Endodermal cell (in vitro differentiated cells): Measurements from ENCODE around the gene SCD5. TPM values are rescaled to one million over a fixed set of nuclear protein-coding genes. Genes with fewer than 3 reads are reported as not detected.

Experiments used
- DNase-seq: peaks from one replicate; pipeline ENCODE4 v3.0.0-alpha.2; 2017
- H3K27ac ChIP-seq: 2 replicates; pipeline ENCODE4 v1.5.1; 2013; ENCODE audit warnings: mild to moderate bottlenecking, low read depth, low read length, moderate library complexity
- H3K27me3 ChIP-seq: 2 replicates; pipeline ENCODE4 v1.6.1; 2013; ENCODE audit warnings: mild to moderate bottlenecking, low read length, moderate library complexity; ENCODE audit not compliant: insufficient read depth, control insufficient read depth, poor library complexity, severe bottlenecking
- H3K36me3 ChIP-seq: 2 replicates; pipeline ENCODE4 v1.7.0; 2013; ENCODE audit warnings: mild to moderate bottlenecking, low read length, moderate library complexity; ENCODE audit not compliant: control insufficient read depth, insufficient read depth
- H3K4me1 ChIP-seq: one replicate; pipeline ENCODE4 v1.7.0; 2013; ENCODE audit warnings: low read length; ENCODE audit not compliant: control insufficient read depth, insufficient read depth
- H3K4me3 ChIP-seq: 2 replicates; pipeline ENCODE4 v1.5.1; 2013; ENCODE audit warnings: mild to moderate bottlenecking, low read length, moderate library complexity
- H3K9ac ChIP-seq: 2 replicates; pipeline ENCODE4 v1.6.1; 2013; ENCODE audit warnings: mild to moderate bottlenecking, low read length, moderate library complexity; ENCODE audit not compliant: poor library complexity, severe bottlenecking; ENCODE audit errors: extremely low read depth
- H3K9me3 ChIP-seq: 2 replicates; pipeline ENCODE4 v1.6.1; 2013; ENCODE audit warnings: mild to moderate bottlenecking, low read length, moderate library complexity; ENCODE audit not compliant: control insufficient read depth
- H3K27ac Mint-ChIP-seq: 2 replicates; pipeline ENCODE4 v1.8.0; 2020; ENCODE audit warnings: mixed read lengths
- H3K27me3 Mint-ChIP-seq: 2 replicates; pipeline ENCODE4 v1.8.0; 2021; ENCODE audit warnings: mild to moderate bottlenecking, mixed read lengths; ENCODE audit not compliant: insufficient read depth
- H3K36me3 Mint-ChIP-seq: 2 replicates; pipeline ENCODE4 v1.8.0; 2020; ENCODE audit warnings: low read depth, mixed read lengths
- H3K4me1 Mint-ChIP-seq: 2 replicates; pipeline ENCODE4 v1.8.0; 2020; ENCODE audit warnings: mixed read lengths
- H3K4me3 Mint-ChIP-seq: 2 replicates; pipeline ENCODE4 v1.8.0; 2020; ENCODE audit warnings: mild to moderate bottlenecking, moderate library complexity, mixed read lengths
- H3K9me3 Mint-ChIP-seq: 2 replicates; pipeline ENCODE4 v1.8.0; 2020; ENCODE audit warnings: mild to moderate bottlenecking, mixed read lengths
- CTCF ChIP-seq: fragments of 200-600 bp; sonication (generic); conservative IDR thresholded peaks from 2 replicates; pipeline ENCODE4 v1.5.0; 2021; ENCODE audit warnings: antibody characterized with exemption, mild to moderate bottlenecking
- WGBS, 2 experiments: methylation state at CpG; one replicate each; pipeline versions ENCODE4 v1.1.5 to v1.1.7; 2013; ENCODE audit warnings: missing lambda C conversion rate in 2 of 2, mixed read lengths in 1 of 2; ENCODE audit not compliant: insufficient coverage in 1 of 2, insufficient read length in 1 of 2; 5-methylcytosine and 5-hydroxymethylcytosine counted together
- total RNA-seq, 2 donors: library from RNA; stranded (reverse); fragmentation: NEBNext Ultra II Directional in 1 of 2; extraction: Animal tissue kit (Norgen Biotek cat#: 25700) in 1 of 2; gene quantifications; 2 replicates in 1 of 2; 3 replicates in 1 of 2; pipeline ENCODE4 v1.2.1, GENCODE V29; 2021

SCD5 gene
- total RNA-seq, 2 donors from 2014 or later, result 3.2 to 5.2 TPM

- Mint-ChIP-seq H3K36me3 (no peaks in the 10 kb centered on the region), H3K4me3 (no peak overlapping the region), H3K27ac (peak overlapping the region; percentile 91), H3K9me3 (no peaks in the 10 kb centered on the region), H3K4me1 (peaks cover 30% of the 10 kb centered on the region), H3K27me3 (no peaks in the 10 kb centered on the region)
- Histone ChIP-seq H3K36me3 (no peaks in the 10 kb centered on the region), H3K27me3 (no peaks in the 10 kb centered on the region), H3K4me3 (no peak overlapping the region), H3K27ac (no peak overlapping the region), H3K9ac (no peak overlapping the region), H3K4me1 (peaks cover 13% of the 10 kb centered on the region), H3K9me3 (no peaks in the 10 kb centered on the region)
- WGBS, 2 experiments, result 78 to 100% methylated on average over 4 to 10 of the region's 13 CpGs
- peak; percentile 48 for DNase-seq
- no peak for TF ChIP-seq CTCF
Observed at GRCh38 chr4:82746705-82747574, 51.7 kb downstream of the SCD5 start.

- H3K9ac ChIP-seq, result no peak overlapping the region
- H3K9me3 Mint-ChIP-seq, result no peaks in the 10 kb centered on the region
- H3K4me1 Mint-ChIP-seq, result peaks cover 30% of the 10 kb centered on the region
- no peaks in the 10 kb centered on the region for H3K9me3 ChIP-seq
- H3K4me3 Mint-ChIP-seq, result no peak overlapping the region
- peak; percentile 80 for DNase-seq
- H3K36me3 Mint-ChIP-seq, result no peaks in the 10 kb centered on the region
- no peaks in the 10 kb centered on the region for H3K27me3 Mint-ChIP-seq
- no peak overlapping the region for H3K4me3 ChIP-seq
- TF ChIP-seq CTCF, result no peak
- H3K27ac ChIP-seq, result no peak overlapping the region
- H3K36me3 ChIP-seq, result no peaks in the 10 kb centered on the region
- peaks cover 13% of the 10 kb centered on the region for H3K4me1 ChIP-seq
- no peak overlapping the region for H3K27ac Mint-ChIP-seq
- WGBS, 2 experiments, result 51 to 58% methylated on average over 3 to 6 of the region's 6 CpGs
- no peaks in the 10 kb centered on the region for H3K27me3 ChIP-seq
Observed at GRCh38 chr4:82745173-82745842, 53.3 kb downstream of the SCD5 start.

GRCh38 chr4:82744284-82744968 is 54.2 kb downstream of the SCD5 start:
- H3K4me3 ChIP-seq, result no peak overlapping the region
- no peak overlapping the region for H3K27ac Mint-ChIP-seq
- 85 to 88% methylated on average over 4 to 5 of the region's 5 CpGs for WGBS, 2 experiments
- peaks cover 13% of the 10 kb centered on the region for H3K4me1 ChIP-seq
- no peak overlapping the region for H3K9ac ChIP-seq
- TF ChIP-seq CTCF, result no peak
- H3K4me3 Mint-ChIP-seq, result no peak overlapping the region
- no peaks in the 10 kb centered on the region for H3K27me3 Mint-ChIP-seq
- no peaks in the 10 kb centered on the region for H3K9me3 ChIP-seq
- H3K4me1 Mint-ChIP-seq, result peaks cover 27% of the 10 kb centered on the region
- H3K36me3 ChIP-seq, result no peaks in the 10 kb centered on the region
- H3K27me3 ChIP-seq, result no peaks in the 10 kb centered on the region
- no peaks in the 10 kb centered on the region for H3K36me3 Mint-ChIP-seq
- no peak for DNase-seq
- no peak overlapping the region for H3K27ac ChIP-seq
- no peaks in the 10 kb centered on the region for H3K9me3 Mint-ChIP-seq
